GM11168 (cell line): ENCODE measurements around the gene CCZ1.
"Not testable (repeated sequence)": the region's sequence is repeated elsewhere in the genome, so short reads cannot be mapped to it uniquely, and the experiment has no call there.

Source experiments
- in situ Hi-C: fragments of 300-500 bp; cut with MboI; formaldehyde crosslinking; loops from one replicate; pipeline ENCODE4 v1.12.0; 2022; ENCODE audit warnings: low sequenced_read_pairs; ENCODE audit not compliant: unreplicated experiment

The CCZ1 gene

DNA sequence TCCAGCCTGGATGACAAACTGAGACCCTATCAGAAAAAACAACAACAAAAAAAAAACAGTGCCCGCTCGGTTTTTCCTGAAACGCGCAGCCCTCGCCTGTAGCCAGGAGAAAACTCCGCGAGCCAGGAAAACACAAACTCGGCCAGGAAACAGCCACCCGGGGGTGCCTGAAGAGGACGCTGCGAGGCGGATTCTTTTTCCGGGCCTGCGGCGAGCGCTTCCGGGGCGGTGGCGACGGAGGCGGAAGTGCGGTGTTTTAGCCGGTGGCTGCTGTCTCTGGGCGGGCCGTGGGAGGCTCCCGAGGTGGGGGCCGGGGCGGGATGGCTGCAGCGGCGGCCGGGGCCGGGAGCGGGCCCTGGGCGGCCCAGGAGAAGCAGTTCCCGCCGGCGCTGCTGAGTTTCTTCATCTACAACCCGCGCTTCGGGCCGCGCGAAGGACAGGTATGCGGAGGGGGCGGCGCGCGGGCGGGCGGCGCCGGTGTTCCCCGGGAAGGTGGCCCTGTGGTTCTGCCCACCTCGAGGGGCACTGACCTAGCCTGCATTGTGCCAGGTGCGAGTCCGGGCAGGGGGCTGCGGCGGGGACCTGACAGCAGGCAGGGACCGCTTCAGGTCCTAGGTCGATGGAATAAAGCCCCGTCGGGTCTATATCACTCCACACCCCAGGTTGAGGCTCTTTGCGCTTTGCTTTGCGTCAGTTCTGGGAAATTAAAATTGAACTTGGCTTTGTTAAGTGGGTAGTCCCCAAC lies at the start of gene CCZ1:
TSS of gene CCZ1 (plus strand) at position 254 of the 745 bp plus-strand sequence. CDS start at position 321, 67 bp downstream.
- in situ Hi-C loops = not testable (repeated sequence)

GRCh38 chr7:5850944-5851343 lies 47.6 kb upstream of the CCZ1 start:
- in situ Hi-C loops = no loop called here

- in situ Hi-C loops = no loop called here
These were observed 43.8 kb upstream of the CCZ1 start for GRCh38 chr7:5854738-5855137.

DNA sequence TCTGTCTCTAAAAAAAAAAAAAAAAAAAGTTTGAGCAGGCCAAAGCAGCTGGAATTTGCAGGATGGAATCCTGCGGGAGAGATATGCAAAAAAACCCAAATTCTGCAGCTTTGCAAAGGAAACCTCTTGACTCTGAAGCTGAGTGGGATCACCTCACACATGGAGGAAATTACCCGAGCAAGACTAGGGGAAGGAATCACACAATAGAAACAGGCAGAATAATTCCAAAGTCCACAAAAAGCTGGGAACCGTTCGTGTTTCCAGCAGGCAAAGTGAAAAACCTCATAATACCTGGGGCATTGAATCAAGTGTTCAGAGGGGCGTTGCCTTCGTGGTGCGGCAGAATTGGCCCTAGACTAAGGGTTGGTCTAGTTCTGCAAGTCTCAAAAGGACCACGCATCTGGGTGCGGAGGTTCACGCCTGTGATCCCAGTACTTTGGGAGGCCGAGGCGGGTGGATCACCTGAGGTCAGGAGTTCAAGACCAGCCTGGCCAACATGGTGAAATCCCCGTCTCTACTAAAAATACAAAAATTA lies 41.4 kb upstream of the CCZ1 start:
- in situ Hi-C loops = not testable (repeated sequence)

- in situ Hi-C loops = not testable (repeated sequence)
These were observed 40.0 kb upstream of the CCZ1 start for GRCh38 chr7:5858494-5858893.

DNA sequence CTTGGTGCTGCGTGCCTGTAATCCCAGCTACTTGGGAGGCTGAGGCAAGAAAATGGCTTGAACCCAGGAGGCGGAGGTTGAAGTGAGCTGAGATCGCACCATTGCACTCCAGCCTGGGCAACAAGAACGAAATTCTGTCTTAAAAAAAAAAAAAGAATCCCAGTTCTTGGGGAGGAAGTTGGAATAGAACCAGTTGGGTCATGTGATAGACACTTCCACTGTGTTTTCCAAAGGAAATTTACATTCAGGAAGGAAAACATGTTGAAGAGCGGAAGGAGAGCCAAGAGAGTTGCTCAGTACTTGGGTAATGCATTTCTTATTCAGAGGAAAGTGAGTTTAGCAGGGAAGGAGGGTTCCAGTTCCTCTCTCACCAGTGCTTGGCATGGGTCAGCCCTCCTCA lies 37.3 kb upstream of the CCZ1 start:
- in situ Hi-C loops = not testable (repeated sequence)

DNA sequence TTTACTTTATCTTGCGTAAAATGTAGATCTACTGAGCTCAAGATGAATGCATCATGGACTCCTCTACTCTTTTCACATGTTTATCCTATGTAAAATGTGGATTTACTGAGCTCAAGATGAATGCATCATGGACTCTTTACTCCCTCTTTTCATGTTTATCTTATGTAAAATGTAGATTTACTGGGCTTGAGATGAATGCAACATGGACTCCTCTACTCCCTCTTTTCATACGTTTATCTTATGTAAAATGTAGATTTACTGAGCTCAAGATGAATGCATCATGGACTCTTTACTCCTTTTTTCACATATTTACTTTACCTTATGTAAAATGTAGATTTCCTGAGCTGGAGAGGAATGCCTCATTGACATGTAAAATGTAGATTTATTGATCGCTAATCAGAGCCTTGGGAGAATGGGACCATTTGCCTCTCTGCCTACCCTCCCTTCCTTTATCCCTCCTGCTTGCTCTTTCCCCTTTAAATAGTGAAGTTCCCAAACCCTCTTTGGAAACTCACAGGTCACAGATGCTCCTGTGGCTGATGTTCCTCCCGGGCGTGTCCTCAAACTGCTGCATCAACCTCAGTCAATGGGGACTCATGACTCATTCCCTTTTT lies 35.7 kb upstream of the CCZ1 start:
- in situ Hi-C loops = not testable (repeated sequence)

- in situ Hi-C loops = not testable (repeated sequence)
These were observed 33.1 kb upstream of the CCZ1 start for GRCh38 chr7:5865279-5865931.

- in situ Hi-C loops = no loop called here
These were observed 31.5 kb upstream of the CCZ1 start for GRCh38 chr7:5867060-5867459.

GRCh38 chr7:5868928-5869341 lies 29.6 kb upstream of the CCZ1 start:
- in situ Hi-C loops = not testable (repeated sequence)

- in situ Hi-C loops = no loop called here
These were observed 28.8 kb upstream of the CCZ1 start for GRCh38 chr7:5869691-5870090.

DNA sequence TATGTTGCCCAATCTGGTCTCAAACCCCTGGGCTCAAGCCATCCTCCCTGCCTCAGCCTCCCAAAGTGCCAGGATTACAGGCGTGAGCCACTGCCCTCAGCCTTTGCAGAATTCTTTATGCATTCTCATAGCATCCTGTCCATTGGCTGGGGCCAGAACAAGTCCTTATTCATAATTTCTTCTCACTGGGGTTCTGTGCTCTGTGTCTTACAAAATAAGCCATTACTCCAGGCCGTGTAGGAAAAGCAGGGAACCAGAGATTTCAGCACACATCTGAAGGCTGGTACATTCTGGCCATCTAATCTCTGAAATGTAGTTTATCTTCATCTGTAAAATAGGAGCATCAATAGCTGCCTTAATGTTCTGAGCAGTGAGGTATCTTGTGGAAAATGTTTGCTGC lies 28.2 kb upstream of the CCZ1 start:
- in situ Hi-C loops = no loop called here

DNA sequence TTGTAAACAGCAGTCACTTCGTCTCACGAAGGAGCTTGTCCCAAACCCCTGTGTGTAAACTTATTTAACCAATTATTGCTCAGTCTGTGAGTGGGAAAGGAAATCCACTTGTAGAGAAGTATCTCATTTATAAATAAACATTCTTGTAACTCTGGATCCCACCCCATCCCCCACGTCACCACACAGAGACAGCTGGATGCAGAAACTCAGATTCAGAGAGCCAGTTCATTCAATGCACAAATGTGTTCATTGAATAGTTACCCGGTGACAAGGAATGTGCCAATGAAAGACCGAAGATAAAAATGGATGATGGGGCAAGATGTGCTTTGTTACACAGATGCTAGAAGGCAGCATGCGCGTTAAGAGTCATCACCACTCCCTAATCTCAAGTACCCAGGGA lies 26.2 kb upstream of the CCZ1 start:
- in situ Hi-C loops = no loop called here

GRCh38 chr7:5879591-5879990 lies 18.9 kb upstream of the CCZ1 start:
- in situ Hi-C loops = not testable (repeated sequence)

GRCh38 chr7:5880106-5880505 lies 18.4 kb upstream of the CCZ1 start:
- in situ Hi-C loops = not testable (repeated sequence)

DNA sequence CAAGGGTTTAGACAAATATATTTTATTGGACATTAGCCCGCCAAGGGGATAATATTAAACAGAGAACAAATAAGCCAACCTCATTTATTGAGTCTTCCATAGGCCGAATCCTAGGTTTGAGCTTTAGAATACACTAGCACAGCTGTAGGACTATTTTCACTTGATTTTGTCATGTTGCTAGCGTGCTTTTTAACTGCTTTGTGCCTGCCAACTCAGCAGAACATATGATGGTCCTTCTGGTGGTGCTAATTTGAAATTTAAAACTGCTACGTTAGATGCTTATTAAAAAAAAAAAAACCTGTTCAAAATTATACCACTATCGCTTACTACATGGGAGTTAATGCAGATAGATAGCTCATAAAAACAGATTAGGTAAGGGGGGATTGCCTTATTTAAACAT lies 14.1 kb upstream of the CCZ1 start:
- in situ Hi-C loops = not testable (repeated sequence)

GRCh38 chr7:5888021-5888420 lies 10.5 kb upstream of the CCZ1 start:
- in situ Hi-C loops = not testable (repeated sequence)

DNA sequence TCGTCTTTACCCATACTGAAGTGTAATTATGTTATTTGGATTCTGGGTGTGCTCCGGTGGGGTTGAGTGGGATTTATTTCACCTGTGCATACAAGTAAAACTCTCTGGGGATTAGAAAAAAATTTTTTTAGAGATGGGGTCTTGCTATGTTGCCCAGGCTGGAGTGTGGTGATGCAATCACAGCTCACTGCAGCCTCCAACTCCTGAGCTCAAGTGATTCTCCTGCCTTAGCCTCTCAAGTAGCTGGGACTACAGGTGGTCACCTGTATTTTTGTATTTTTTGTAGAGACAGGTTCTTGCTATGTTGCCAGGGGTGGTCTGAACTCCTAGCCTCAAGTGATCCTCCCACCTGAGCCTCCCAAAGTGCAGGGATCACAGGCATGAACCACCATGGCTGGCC lies 8.3 kb upstream of the CCZ1 start:
- in situ Hi-C loops = not testable (repeated sequence)

DNA sequence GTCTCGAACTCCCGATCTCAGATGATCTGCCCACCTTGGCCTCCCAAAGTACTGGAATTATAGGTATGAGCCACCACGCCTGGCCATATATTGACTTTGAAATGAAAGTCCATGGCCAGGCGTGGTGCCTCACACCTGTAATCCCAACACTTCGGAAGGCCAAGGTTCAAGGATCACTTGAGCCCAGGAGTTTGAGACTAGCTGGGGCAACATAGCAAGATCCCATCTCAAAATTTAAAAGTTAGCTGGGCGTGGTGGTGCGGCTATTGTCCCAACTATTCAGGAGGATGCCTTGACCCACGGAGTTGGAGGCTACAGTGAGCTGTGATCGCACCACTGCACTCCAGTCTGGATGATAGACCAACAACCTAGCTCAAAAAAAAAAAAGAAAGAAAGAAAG lies 6.0 kb upstream of the CCZ1 start:
- in situ Hi-C loops = no loop called here

- in situ Hi-C loops = not testable (repeated sequence)
These were observed 1.1 kb upstream of the CCZ1 start for GRCh38 chr7:5897369-5897919.

DNA sequence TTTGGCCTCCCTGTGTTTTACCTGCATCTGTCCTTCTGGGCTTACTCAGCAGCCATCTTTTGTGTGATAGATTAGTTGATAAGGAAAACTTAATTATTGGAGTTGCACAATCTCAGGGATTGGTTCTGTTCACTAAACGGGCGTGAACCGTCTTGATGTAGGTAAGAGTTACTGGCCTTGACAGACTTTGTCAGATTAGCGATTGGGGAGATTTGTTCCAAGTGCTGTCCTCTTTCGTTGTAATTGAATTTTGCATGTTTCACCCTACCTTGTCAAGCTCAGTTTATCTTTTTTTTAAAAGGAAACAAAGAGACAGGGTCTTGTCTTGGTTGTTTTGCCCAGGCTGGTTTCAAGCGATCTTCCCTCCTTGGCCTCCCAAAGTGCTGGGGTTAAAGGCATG lies 4.5 kb downstream of the CCZ1 start:
- in situ Hi-C loops = not testable (repeated sequence)
